GM06990 (cell line): ENCODE data around the gene TNS1.

ENCODE experiments used
- DNase-seq: peaks from one replicate; pipeline ENCODE4 v3.0.0-alpha.2; 2011; ENCODE audit not compliant: insufficient read length; ENCODE audit errors: extremely low read depth
- H3K27me3 ChIP-seq: replicated peaks from 2 replicates; pipeline ENCODE4 v1.6.0; 2011; ENCODE audit warnings: low read length; ENCODE audit not compliant: control insufficient read depth, insufficient read depth
- H3K36me3 ChIP-seq: 2 replicates; pipeline ENCODE4 v1.5.1; 2011; ENCODE audit warnings: low read length; ENCODE audit not compliant: control insufficient read depth, insufficient read depth
- H3K4me3 ChIP-seq: replicated peaks from 2 replicates; pipeline ENCODE4 v1.5.1; 2011; ENCODE audit warnings: low read depth, mild to moderate bottlenecking, control low read depth, low read length
- TF ChIP-seq, protein P1 (sequence below): IDR thresholded peaks from 2 replicates; pipeline ENCODE4 v1.5.1; 2011; ENCODE audit warnings: low read length, control low read depth, mild to moderate bottlenecking, inconsistent platforms; ENCODE audit not compliant: insufficient read depth, poor library complexity, severe bottlenecking

The TNS1 gene

DNA sequence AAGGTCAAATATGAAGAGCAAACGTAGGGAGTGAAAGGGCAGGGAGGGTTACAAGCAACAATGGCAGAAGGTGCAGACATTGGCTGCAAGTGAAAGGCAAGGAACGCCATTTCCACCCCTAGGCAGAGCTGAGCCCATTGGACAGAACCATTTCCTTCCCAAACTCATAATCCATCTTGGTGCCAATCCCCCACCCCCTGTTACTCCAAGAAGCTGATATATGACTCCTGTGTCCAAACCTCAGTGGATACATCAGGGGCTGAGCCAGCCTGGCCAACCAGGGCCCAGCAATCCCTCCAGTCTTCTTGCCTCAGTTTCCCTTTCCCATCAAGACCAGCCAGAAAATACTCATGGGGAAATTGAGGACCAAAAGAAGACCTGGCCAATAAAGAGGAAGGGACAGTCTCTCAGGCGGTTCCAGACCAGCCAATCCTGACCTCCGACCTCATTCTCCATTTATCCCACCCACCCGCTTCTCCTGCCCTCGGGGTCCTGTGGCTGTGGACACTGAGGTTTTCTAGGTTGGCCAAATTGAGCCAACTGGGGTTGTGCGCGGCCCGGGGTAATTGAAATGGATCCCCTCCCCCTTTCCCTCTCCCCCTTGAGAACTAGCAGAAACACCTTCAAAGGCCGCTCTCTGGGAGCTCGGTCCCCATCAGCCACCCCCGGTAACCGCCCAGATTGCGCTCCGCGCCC, 24.8 kb downstream of the TNS1 start:
- TF ChIP-seq, protein P1, sequence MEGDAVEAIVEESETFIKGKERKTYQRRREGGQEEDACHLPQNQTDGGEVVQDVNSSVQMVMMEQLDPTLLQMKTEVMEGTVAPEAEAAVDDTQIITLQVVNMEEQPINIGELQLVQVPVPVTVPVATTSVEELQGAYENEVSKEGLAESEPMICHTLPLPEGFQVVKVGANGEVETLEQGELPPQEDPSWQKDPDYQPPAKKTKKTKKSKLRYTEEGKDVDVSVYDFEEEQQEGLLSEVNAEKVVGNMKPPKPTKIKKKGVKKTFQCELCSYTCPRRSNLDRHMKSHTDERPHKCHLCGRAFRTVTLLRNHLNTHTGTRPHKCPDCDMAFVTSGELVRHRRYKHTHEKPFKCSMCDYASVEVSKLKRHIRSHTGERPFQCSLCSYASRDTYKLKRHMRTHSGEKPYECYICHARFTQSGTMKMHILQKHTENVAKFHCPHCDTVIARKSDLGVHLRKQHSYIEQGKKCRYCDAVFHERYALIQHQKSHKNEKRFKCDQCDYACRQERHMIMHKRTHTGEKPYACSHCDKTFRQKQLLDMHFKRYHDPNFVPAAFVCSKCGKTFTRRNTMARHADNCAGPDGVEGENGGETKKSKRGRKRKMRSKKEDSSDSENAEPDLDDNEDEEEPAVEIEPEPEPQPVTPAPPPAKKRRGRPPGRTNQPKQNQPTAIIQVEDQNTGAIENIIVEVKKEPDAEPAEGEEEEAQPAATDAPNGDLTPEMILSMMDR = no peak
- Histone ChIP-seq H3K36me3 (no peaks in the 10 kb centered on the region), H3K27me3 (no peaks in the 10 kb centered on the region; the same call in 1 of the 2 replicates), H3K4me3 (no peak overlapping the region)
- DNase-seq = no peak

DNA sequence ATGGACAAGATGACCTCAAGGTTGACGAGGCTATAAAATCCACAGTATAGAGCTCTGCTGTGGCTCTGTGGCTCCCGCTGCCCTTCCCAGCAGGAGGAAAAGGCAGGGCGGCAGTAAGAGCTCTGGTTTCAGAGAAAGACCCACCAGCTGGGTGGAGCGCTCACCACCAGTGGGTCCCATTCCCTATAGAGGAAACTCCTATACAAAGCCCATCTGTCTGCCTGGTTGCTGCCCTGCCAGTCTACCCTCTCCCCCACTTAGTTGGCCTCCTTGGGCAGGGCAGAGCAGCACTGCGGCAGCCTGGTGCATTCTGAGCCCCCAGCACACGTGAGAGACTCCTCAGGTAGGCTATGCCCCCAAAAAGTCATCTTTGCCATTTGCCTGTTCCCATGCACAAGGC, 26.5 kb downstream of the TNS1 start:
- Histone ChIP-seq H3K36me3 (no peaks in the 10 kb centered on the region), H3K4me3 (no peak overlapping the region), H3K27me3 (no peaks in the 10 kb centered on the region; the same call in 1 of the 2 replicates)
- DNase-seq = no peak
- TF ChIP-seq, protein P1 = no peak

DNA sequence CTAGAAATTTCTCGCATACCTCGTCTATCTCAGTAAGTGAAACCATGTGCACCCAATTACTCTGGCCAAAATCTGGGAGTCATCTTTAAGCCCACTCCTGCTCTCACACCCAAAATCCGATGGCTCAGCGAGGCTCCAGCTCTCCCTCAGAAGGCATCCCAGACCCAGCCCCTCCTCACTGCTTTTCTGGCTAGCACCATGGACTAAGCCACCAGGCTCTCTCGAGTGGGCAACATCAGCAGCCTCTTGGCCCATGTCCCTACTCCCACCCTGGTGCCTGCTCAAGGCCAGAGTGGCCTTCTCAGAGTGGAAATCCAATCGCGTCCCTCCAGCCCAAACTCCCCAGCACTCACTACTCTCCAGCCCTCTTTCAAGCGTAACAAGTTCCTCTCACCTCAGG, 27.2 kb downstream of the TNS1 start:
- TF ChIP-seq, protein P1 = no peak
- H3K4me3 ChIP-seq = no peak overlapping the region
- H3K36me3 ChIP-seq = no peaks in the 10 kb centered on the region

DNA sequence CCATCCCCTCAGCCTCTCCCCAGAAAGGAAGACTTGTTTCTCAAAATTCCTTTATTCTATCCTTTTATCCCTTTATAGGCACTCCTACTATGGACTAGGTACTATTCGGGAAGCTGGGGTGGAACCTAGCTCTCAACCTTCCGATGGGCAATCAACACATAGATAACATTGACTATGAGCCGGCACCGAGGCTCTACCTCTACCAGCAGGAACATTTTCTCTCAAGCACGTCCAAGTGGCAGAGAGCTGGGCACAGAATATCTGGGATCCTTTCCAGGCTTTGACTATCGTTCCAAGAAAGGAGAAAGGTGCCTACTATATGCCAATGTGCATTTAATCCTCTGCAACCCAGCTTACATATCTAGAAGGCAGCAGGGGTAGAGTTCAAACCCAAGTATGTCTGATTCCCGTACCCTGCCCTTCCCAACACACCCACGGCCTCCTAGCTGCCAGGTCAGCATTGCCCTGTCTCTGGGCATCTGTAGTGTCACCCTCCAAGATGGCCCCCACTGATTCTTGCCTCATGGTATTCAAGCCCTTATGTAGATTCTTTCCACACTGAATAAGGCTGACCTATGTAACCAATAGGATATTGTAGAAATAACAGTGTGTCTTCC, 28.3 kb downstream of the TNS1 start:
- no peak for DNase-seq
- H3K4me3 ChIP-seq = no peak overlapping the region
- no peaks in the 10 kb centered on the region; the same call in 1 of the 2 replicates for H3K27me3 ChIP-seq
- TF ChIP-seq, protein P1 = no peak
- no peaks in the 10 kb centered on the region for H3K36me3 ChIP-seq

More for the DNA sequence above, 27.2 kb downstream of the TNS1 start:
- DNase-seq = no peak
- H3K27me3 ChIP-seq = no peaks in the 10 kb centered on the region; the same call in 1 of the 2 replicates

DNA sequence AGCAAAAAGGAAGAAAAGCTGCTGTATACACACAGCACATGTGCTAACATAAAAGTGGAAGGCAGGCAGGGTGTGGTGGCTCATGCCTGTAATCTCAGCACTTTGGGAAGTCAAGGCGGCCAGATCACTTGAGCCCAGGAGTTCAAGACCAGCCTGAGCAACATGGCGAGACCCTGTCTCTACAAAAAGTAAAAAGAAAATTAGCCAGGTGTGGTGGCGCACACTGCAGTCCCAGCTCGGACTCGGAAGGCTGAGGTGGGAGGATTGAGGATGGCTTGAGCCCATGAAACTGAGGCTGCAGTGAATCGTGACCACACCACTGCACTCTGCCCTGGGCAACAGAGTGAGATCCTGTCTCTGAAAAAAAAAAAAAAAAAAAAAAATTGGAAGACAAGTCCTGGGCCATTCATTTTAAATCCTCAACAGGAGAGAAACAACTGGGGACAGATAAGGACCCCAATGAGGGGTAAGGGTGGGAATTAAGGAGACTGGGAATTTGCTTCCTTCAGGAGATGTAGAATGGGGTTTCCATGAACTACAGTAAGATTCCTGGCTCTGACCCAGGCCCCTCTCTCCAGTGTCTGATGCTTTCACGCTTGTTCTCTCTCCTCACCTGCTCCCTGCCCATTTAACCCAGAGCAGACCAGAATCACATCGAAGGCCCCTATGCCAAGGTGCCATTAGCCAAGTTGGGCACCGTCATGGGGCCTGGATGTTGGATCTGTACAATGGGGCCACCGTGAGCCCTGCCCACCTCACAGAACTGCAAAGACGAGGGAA, 29.6 kb downstream of the TNS1 start:
- Histone ChIP-seq H3K36me3 (no peaks in the 10 kb centered on the region), H3K27me3 (no peaks in the 10 kb centered on the region; the same call in 1 of the 2 replicates), H3K4me3 (no peak overlapping the region)
- no peak for DNase-seq
- TF ChIP-seq, protein P1 = no peak
